ENCODE results near the gene CCDC12.

The CCDC12 gene

DNA sequence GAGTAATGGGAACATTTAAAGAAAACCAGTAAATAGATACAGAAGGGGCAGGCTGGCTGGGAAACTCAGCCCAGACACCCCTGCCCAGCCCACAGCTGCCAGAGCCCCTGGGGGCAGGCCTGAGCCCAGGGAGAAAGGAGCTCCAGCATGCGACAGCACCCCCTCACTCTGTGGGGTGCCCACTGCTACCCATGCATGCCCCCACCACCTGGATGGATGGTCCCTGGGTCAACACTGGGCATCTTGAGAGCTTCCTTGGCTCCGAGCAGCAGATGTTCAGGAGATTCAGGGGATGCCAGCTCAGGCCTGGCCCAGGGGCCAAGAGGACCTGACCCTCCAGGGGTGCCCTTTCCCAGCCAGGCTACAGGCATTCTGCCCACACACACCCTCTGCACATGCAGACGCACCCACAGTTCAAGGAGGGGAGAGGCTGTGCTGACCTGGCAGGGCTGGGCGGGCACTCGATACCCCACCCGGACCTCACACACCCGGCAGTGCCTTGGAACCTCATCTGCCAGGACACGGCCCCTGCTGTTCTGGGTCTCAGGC, 67.5 kb downstream of the CCDC12 start:
- H2AFZ ChIP-seq (ENCODE audit: low read depth, low read length) = no peak overlapping the region
- H4K8ac ChIP-seq (ENCODE audit: low read length) = no peak overlapping the region
- no peak overlapping the region for H3K18ac ChIP-seq (ENCODE audit: low read depth in 1 of 2, low read length in 2 of 2)
- peaks cover 1% of the 10 kb centered on the region for H3K79me1 ChIP-seq (replicated peaks; ENCODE audit: low read length, poor library complexity, severe bottlenecking)
- no peak overlapping the region for H3K4me2 ChIP-seq (ENCODE audit: low read length, poor library complexity, severe bottlenecking)
- peaks cover 18% of the 10 kb centered on the region for H3K4me1 ChIP-seq (ENCODE audit: control insufficient read depth, insufficient read depth, low read depth, low read length)
- no peak overlapping the region for H2BK5ac ChIP-seq (ENCODE audit: low read depth, low read length, poor library complexity, severe bottlenecking)
- H3K9me3 ChIP-seq (ENCODE audit: control insufficient read depth, low read length) = no peaks in the 10 kb centered on the region
- no peak overlapping the region for H4K91ac ChIP-seq (ENCODE audit: low read length)
- H3K9ac ChIP-seq (ENCODE audit: low read length) = peak overlapping the region; percentile 48
- H2BK120ac ChIP-seq (ENCODE audit: low read depth, low read length) = no peak overlapping the region
- 75% methylated on average over 7 of the region's 8 CpGs for WGBS
- H3K23ac ChIP-seq (ENCODE audit: low read length in 2 of 2) = no peak overlapping the region
- no peak overlapping the region for H2BK15ac ChIP-seq (ENCODE audit: low read depth, poor library complexity, severe bottlenecking)
- no peak overlapping the region for H2BK12ac ChIP-seq (ENCODE audit: low read length in 2 of 2)
- no peak overlapping the region for H3K27ac ChIP-seq (ENCODE audit: low read length, poor library complexity, severe bottlenecking)
- peaks cover 0 to 18% of the 10 kb centered on the region in 2 experiments for H3K27me3 ChIP-seq (ENCODE audit: control insufficient read depth in 1 of 2, insufficient read depth in 1 of 2, low read length in 2 of 2)
- H3K14ac ChIP-seq (ENCODE audit: low read length in 2 of 2) = peak overlapping the region in 1 of 2 experiments; percentile 61
- DNase-seq = no peak
- no peaks in the 10 kb centered on the region for H3K36me3 ChIP-seq (ENCODE audit: control insufficient read depth in 1 of 2, insufficient read depth in 2 of 2, low read depth in 1 of 2, low read length in 2 of 2)
- H2AK5ac ChIP-seq (ENCODE audit: low read length, severe bottlenecking) = no peak overlapping the region
- H3K4ac ChIP-seq (ENCODE audit: low read depth in 1 of 2, low read length in 2 of 2) = no peak overlapping the region
- H3K4me3 ChIP-seq (ENCODE audit: insufficient read depth in 1 of 2, low read depth in 1 of 2, low read length in 2 of 2) = no peak overlapping the region

GRCh38 chr3:46908294-46908985, 68.1 kb downstream of the CCDC12 start:
- no peak overlapping the region for H2AFZ ChIP-seq (ENCODE audit: low read depth, low read length)
- H2AK5ac ChIP-seq (ENCODE audit: low read length, severe bottlenecking) = no peak overlapping the region
- H3K9me3 ChIP-seq (ENCODE audit: control insufficient read depth, low read length) = no peaks in the 10 kb centered on the region
- H3K4ac ChIP-seq (ENCODE audit: low read depth in 1 of 2, low read length in 2 of 2) = no peak overlapping the region
- no peak overlapping the region for H3K18ac ChIP-seq (ENCODE audit: low read depth in 1 of 2, low read length in 2 of 2)
- peak overlapping the region in 1 of 2 experiments; percentile 12 for H3K14ac ChIP-seq (ENCODE audit: low read length in 2 of 2)
- WGBS = 86% methylated on average over 21 of the region's 24 CpGs
- H2BK12ac ChIP-seq (ENCODE audit: low read length in 2 of 2) = no peak overlapping the region
- peak overlapping the region; percentile 8 for H4K91ac ChIP-seq (ENCODE audit: low read length)
- H3K4me3 ChIP-seq (ENCODE audit: insufficient read depth in 1 of 2, low read depth in 1 of 2, low read length in 2 of 2) = peak overlapping the region in 1 of 2 experiments; percentile 52
- no peak overlapping the region for H3K27ac ChIP-seq (ENCODE audit: low read length, poor library complexity, severe bottlenecking)
- no peak overlapping the region for H4K8ac ChIP-seq (ENCODE audit: low read length)
- no peak overlapping the region for H2BK15ac ChIP-seq (ENCODE audit: low read depth, poor library complexity, severe bottlenecking)
- DNase-seq = no peak
- no peak overlapping the region for H2BK120ac ChIP-seq (ENCODE audit: low read depth, low read length)
- peaks cover 18% of the 10 kb centered on the region for H3K4me1 ChIP-seq (ENCODE audit: control insufficient read depth, insufficient read depth, low read depth, low read length)
- no peak overlapping the region for H3K4me2 ChIP-seq (ENCODE audit: low read length, poor library complexity, severe bottlenecking)
- H3K79me1 ChIP-seq (replicated peaks; ENCODE audit: low read length, poor library complexity, severe bottlenecking) = peaks cover 1% of the 10 kb centered on the region
- peak overlapping the region; percentile 48 for H3K9ac ChIP-seq (ENCODE audit: low read length)
- peaks cover 0 to 18% of the 10 kb centered on the region in 2 experiments for H3K27me3 ChIP-seq (ENCODE audit: control insufficient read depth in 1 of 2, insufficient read depth in 1 of 2, low read length in 2 of 2)
- H3K23ac ChIP-seq (ENCODE audit: low read length in 2 of 2) = peak overlapping the region in 1 of 2 experiments; percentile 14
- H3K36me3 ChIP-seq (ENCODE audit: control insufficient read depth in 1 of 2, insufficient read depth in 2 of 2, low read depth in 1 of 2, low read length in 2 of 2) = no peaks in the 10 kb centered on the region
- no peak overlapping the region for H2BK5ac ChIP-seq (ENCODE audit: low read depth, low read length, poor library complexity, severe bottlenecking)

DNA sequence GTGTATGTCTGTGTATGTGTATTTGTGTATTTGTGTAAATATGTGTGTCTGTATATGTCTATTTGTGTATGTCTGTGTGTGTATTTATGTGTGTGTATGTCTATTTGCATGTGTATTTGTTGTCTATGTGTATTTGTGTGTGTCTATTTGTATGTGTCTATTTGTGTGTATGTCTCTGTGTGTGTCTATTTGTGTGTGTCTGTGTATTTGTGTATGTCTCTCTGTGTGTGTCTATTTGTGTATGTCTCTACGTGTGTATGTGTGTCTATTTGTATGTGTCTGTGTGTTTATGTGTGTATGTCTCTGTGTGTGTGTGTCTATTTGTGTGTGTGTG, 68.6 kb downstream of the CCDC12 start:
- 55% methylated on average over 1 of the region's 1 CpG for WGBS

DNA sequence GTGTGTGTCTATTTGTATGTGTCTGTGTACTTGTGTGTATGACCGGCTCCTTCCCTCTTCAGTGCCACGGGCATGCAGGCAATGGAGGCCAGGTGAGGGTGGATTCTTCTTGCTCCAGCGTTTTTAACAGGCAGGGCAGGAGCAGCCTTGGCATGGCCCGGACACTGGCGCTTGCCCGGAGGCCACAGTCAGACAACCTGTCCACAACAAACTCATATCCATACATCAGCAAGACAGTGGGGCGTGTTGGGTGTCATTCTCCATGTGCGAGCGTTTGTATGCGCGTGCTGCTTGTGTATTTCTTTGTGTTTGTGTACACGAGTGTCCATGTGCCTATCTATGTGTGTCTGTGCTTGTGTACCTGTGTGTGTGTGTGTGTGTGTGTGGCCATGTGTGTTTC, 69.3 kb downstream of the CCDC12 start:
- no peak for DNase-seq
- no peak overlapping the region for H3K4me2 ChIP-seq (ENCODE audit: low read length, poor library complexity, severe bottlenecking)
- H4K91ac ChIP-seq (ENCODE audit: low read length) = no peak overlapping the region
- no peaks in the 10 kb centered on the region for H3K36me3 ChIP-seq (ENCODE audit: control insufficient read depth in 1 of 2, insufficient read depth in 2 of 2, low read depth in 1 of 2, low read length in 2 of 2)
- no peak overlapping the region for H2AFZ ChIP-seq (ENCODE audit: low read depth, low read length)
- H3K27me3 ChIP-seq (ENCODE audit: control insufficient read depth in 1 of 2, insufficient read depth in 1 of 2, low read length in 2 of 2) = peaks cover 0 to 18% of the 10 kb centered on the region in 2 experiments
- H3K9me3 ChIP-seq (ENCODE audit: control insufficient read depth, low read length) = no peaks in the 10 kb centered on the region
- H2AK5ac ChIP-seq (ENCODE audit: low read length, severe bottlenecking) = no peak overlapping the region
- no peak overlapping the region for H2BK15ac ChIP-seq (ENCODE audit: low read depth, poor library complexity, severe bottlenecking)
- no peak overlapping the region for H3K18ac ChIP-seq (ENCODE audit: low read depth in 1 of 2, low read length in 2 of 2)
- H2BK120ac ChIP-seq (ENCODE audit: low read depth, low read length) = no peak overlapping the region
- H3K23ac ChIP-seq (ENCODE audit: low read length in 2 of 2) = no peak overlapping the region
- H3K9ac ChIP-seq (ENCODE audit: low read length) = no peak overlapping the region
- H3K4me3 ChIP-seq (ENCODE audit: insufficient read depth in 1 of 2, low read depth in 1 of 2, low read length in 2 of 2) = no peak overlapping the region
- WGBS = 84% methylated on average over 9 of the region's 12 CpGs
- no peak overlapping the region for H2BK5ac ChIP-seq (ENCODE audit: low read depth, low read length, poor library complexity, severe bottlenecking)
- H3K4ac ChIP-seq (ENCODE audit: low read depth in 1 of 2, low read length in 2 of 2) = no peak overlapping the region
- no peaks in the 10 kb centered on the region for H3K79me1 ChIP-seq (replicated peaks; ENCODE audit: low read length, poor library complexity, severe bottlenecking)
- H3K14ac ChIP-seq (ENCODE audit: low read length in 2 of 2) = no peak overlapping the region
- no peak overlapping the region for H3K27ac ChIP-seq (ENCODE audit: low read length, poor library complexity, severe bottlenecking)
- peaks cover 20% of the 10 kb centered on the region for H3K4me1 ChIP-seq (ENCODE audit: control insufficient read depth, insufficient read depth, low read depth, low read length)
- no peak overlapping the region for H4K8ac ChIP-seq (ENCODE audit: low read length)
- no peak overlapping the region for H2BK12ac ChIP-seq (ENCODE audit: low read length in 2 of 2)

More for the DNA sequence above, 68.6 kb downstream of the CCDC12 start:
- Histone ChIP-seq H3K4me2 (ENCODE audit: low read length, poor library complexity, severe bottlenecking) (no peak overlapping the region), H4K8ac (ENCODE audit: low read length) (no peak overlapping the region), H3K4me1 (ENCODE audit: control insufficient read depth, insufficient read depth, low read depth, low read length) (peaks cover 20% of the 10 kb centered on the region), H3K14ac (ENCODE audit: low read length in 2 of 2) (no peak overlapping the region), H3K36me3 (ENCODE audit: control insufficient read depth in 1 of 2, insufficient read depth in 2 of 2, low read depth in 1 of 2, low read length in 2 of 2) (no peaks in the 10 kb centered on the region), H2AK5ac (ENCODE audit: low read length, severe bottlenecking) (no peak overlapping the region), H3K9ac (ENCODE audit: low read length) (no peak overlapping the region), H2BK5ac (ENCODE audit: low read depth, low read length, poor library complexity, severe bottlenecking) (no peak overlapping the region), H2BK15ac (ENCODE audit: low read depth, poor library complexity, severe bottlenecking) (no peak overlapping the region), H2AFZ (ENCODE audit: low read depth, low read length) (no peak overlapping the region), H3K4me3 (ENCODE audit: insufficient read depth in 1 of 2, low read depth in 1 of 2, low read length in 2 of 2) (no peak overlapping the region), H3K27me3 (ENCODE audit: control insufficient read depth in 1 of 2, insufficient read depth in 1 of 2, low read length in 2 of 2) (peaks cover 0 to 18% of the 10 kb centered on the region in 2 experiments), H2BK12ac (ENCODE audit: low read length in 2 of 2) (no peak overlapping the region), H3K9me3 (ENCODE audit: control insufficient read depth, low read length) (no peaks in the 10 kb centered on the region), H4K91ac (ENCODE audit: low read length) (no peak overlapping the region), H3K23ac (ENCODE audit: low read length in 2 of 2) (no peak overlapping the region), H2BK120ac (ENCODE audit: low read depth, low read length) (no peak overlapping the region), H3K4ac (ENCODE audit: low read depth in 1 of 2, low read length in 2 of 2) (no peak overlapping the region), H3K18ac (ENCODE audit: low read depth in 1 of 2, low read length in 2 of 2) (no peak overlapping the region), H3K79me1 (replicated peaks; ENCODE audit: low read length, poor library complexity, severe bottlenecking) (peaks cover 1% of the 10 kb centered on the region), H3K27ac (ENCODE audit: low read length, poor library complexity, severe bottlenecking) (no peak overlapping the region)
- DNase-seq = no peak
